ENCODE measurements around the gene PGR.

- TF ChIP-seq, protein P1, sequence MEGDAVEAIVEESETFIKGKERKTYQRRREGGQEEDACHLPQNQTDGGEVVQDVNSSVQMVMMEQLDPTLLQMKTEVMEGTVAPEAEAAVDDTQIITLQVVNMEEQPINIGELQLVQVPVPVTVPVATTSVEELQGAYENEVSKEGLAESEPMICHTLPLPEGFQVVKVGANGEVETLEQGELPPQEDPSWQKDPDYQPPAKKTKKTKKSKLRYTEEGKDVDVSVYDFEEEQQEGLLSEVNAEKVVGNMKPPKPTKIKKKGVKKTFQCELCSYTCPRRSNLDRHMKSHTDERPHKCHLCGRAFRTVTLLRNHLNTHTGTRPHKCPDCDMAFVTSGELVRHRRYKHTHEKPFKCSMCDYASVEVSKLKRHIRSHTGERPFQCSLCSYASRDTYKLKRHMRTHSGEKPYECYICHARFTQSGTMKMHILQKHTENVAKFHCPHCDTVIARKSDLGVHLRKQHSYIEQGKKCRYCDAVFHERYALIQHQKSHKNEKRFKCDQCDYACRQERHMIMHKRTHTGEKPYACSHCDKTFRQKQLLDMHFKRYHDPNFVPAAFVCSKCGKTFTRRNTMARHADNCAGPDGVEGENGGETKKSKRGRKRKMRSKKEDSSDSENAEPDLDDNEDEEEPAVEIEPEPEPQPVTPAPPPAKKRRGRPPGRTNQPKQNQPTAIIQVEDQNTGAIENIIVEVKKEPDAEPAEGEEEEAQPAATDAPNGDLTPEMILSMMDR (IDR thresholded peaks at IDR 0.05) = no peak
- TF ChIP-seq POLR2A (IDR thresholded peaks at IDR 0.05) = no peak
- TF ChIP-seq POLR2AphosphoS5 (IDR thresholded peaks at IDR 0.05) = no peak
Observed at GRCh38 chr11:101010899-101011298, 118.7 kb downstream of the PGR start.
